Cardiac fibroblast (primary cell): Measurements from ENCODE around the gene KAZALD1.
A peak's percentile ranks its signal among the peaks of the same experiment; 100 is the strongest.

Source experiments
- DNase-seq, 2 donors: peaks; one replicate each; pipeline versions ENCODE4 v3.0.0 to v3.0.0-alpha.2; 2010; ENCODE audit warnings: low read depth in 2 of 2
- H3K4me3 ChIP-seq, 2 donors: replicated peaks in 1 of 2; 1 replicate in 1 of 2; 2 replicates in 1 of 2; pipeline ENCODE4 v1.5.1; 2011; ENCODE audit warnings: low read depth in 2 of 2, low read length in 2 of 2, mild to moderate bottlenecking in 2 of 2, moderate library complexity in 1 of 2
- TF ChIP-seq, protein P1 (sequence below): IDR thresholded peaks from one replicate; pipeline ENCODE4 v1.5.1; 2011; ENCODE audit warnings: low read depth, mild to moderate bottlenecking, low read length, inconsistent platforms

The KAZALD1 gene

GRCh38 chr10:101069441-101069840, 7.7 kb downstream of the KAZALD1 start:
- no peak overlapping the region for H3K4me3 ChIP-seq
- TF ChIP-seq, protein P1, sequence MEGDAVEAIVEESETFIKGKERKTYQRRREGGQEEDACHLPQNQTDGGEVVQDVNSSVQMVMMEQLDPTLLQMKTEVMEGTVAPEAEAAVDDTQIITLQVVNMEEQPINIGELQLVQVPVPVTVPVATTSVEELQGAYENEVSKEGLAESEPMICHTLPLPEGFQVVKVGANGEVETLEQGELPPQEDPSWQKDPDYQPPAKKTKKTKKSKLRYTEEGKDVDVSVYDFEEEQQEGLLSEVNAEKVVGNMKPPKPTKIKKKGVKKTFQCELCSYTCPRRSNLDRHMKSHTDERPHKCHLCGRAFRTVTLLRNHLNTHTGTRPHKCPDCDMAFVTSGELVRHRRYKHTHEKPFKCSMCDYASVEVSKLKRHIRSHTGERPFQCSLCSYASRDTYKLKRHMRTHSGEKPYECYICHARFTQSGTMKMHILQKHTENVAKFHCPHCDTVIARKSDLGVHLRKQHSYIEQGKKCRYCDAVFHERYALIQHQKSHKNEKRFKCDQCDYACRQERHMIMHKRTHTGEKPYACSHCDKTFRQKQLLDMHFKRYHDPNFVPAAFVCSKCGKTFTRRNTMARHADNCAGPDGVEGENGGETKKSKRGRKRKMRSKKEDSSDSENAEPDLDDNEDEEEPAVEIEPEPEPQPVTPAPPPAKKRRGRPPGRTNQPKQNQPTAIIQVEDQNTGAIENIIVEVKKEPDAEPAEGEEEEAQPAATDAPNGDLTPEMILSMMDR, result no peak

GRCh38 chr10:101070098-101070497, 8.3 kb downstream of the KAZALD1 start:
- DNase-seq, result no peak
- TF ChIP-seq, protein P1, result no peak
- H3K4me3 ChIP-seq, result no peak overlapping the region

More at GRCh38 chr10:101069441-101069840, 7.7 kb downstream of the KAZALD1 start:
- no peak for DNase-seq

DNA sequence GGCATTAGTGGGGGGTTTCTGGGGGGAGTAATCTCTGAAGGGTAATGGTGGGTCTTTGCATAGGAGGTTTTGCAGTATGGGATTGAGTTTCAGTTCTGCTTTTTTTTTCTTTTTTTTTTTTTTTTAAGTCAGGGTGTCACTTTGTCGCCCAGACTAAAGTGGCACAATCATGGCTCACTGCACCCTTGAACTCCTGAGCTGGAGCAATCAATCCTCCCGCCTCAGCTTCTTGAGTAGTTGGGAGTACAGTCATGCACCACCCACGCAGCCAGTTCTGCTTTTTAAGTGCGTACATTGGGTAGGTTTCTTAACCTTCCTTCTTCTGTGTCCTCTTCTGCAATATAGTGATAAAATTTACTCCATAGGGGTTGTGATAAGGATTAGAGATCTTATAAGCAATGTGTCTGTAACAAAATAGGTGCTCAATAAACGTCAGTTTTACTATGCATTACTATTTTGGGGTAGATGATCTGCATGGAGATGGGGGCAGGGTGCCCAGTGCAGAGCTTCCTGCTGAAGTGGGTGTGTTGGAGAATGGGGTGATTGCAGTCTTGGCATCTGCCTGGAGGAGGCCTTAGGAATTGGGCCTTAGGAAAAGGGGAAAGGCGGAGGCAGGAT, 9.6 kb downstream of the KAZALD1 start:
- TF ChIP-seq, protein P1, result no peak
- no peak overlapping the region for H3K4me3 ChIP-seq
- peak; percentile 25 to 54 for DNase-seq

- TF ChIP-seq, protein P1, result no peak
- no peak overlapping the region for H3K4me3 ChIP-seq
- DNase-seq, result no peak
Measured at GRCh38 chr10:101071885-101072433, 10.2 kb downstream of the KAZALD1 start.

- no peak for DNase-seq
- TF ChIP-seq, protein P1, result no peak
- no peak overlapping the region for H3K4me3 ChIP-seq
Measured at GRCh38 chr10:101072923-101073322, 11.1 kb downstream of the KAZALD1 start.

- no peak overlapping the region for H3K4me3 ChIP-seq
- TF ChIP-seq, protein P1, result no peak
- no peak for DNase-seq
Measured at GRCh38 chr10:101073631-101074030, 11.8 kb downstream of the KAZALD1 start.
